Sigmoid colon (tissue), 4 donors: ENCODE measurements around the gene GLIPR1L1.

Experiments used
- CTCF ChIP-seq, 4 experiments: fragments of 450-650 bp in 3 of 4; fragments of 200-600 bp in 1 of 4; IDR thresholded peaks; one replicate each; pipeline ENCODE4 v1.5.1; 2016 to 2019; ENCODE audit warnings: antibody characterized with exemption in 4 of 4, mild to moderate bottlenecking in 3 of 4, moderate library complexity in 2 of 4
- EP300 ChIP-seq, 4 donors: sonication (generic); formaldehyde crosslinking; IDR thresholded peaks; one replicate each; pipeline ENCODE4 v1.6.1; 2017; ENCODE audit warnings: antibody characterized with exemption in 4 of 4
- POLR2A ChIP-seq, 2 donors: fragments of 450-650 bp; IDR thresholded peaks; one replicate each; pipeline ENCODE4 v1.6.1; 2016; ENCODE audit warnings: antibody characterized with exemption in 2 of 2, mild to moderate bottlenecking in 2 of 2, moderate library complexity in 2 of 2
- POLR2AphosphoS5 ChIP-seq, 4 donors: sonication (generic); formaldehyde crosslinking; IDR thresholded peaks; one replicate each; pipeline ENCODE4 v1.6.1; 2017; ENCODE audit warnings: antibody characterized with exemption in 4 of 4

GRCh38 chr12:75389061-75389460 lies 54.6 kb downstream of the GLIPR1L1 start:
- TF ChIP-seq CTCF (IDR thresholded peaks at IDR 0.05) = no peak
- TF ChIP-seq POLR2A (IDR thresholded peaks at IDR 0.05) = no peak
- TF ChIP-seq EP300 (IDR thresholded peaks at IDR 0.05) = no peak
- no peak for TF ChIP-seq POLR2AphosphoS5 (IDR thresholded peaks at IDR 0.05)
